Tibial nerve (tissue), 4 donors: ENCODE measurements around the gene EFCAB6. TPM values are rescaled to one million over a fixed set of nuclear protein-coding genes. Genes with fewer than 3 reads are reported as not detected.

ENCODE experiments used
- DNase-seq, 2 donors: peaks; one replicate each; pipeline ENCODE4 v3.0.0-alpha.2; 2019; ENCODE audit warnings: low spot score in 2 of 2
- H3K27ac ChIP-seq, 4 donors: fragments of 200-600 bp; sonication (generic) in 3 of 4; one replicate each; pipeline ENCODE4 v1.5.1; 2017 to 2019; ENCODE audit warnings: mild to moderate bottlenecking in 1 of 4
- H3K27me3 ChIP-seq, 2 donors: fragments of 200-600 bp; sonication (generic) in 1 of 2; one replicate each; pipeline versions ENCODE4 v1.5.1 to v1.6.0; 2017 to 2019
- H3K36me3 ChIP-seq, 3 donors: fragments of 200-600 bp; sonication (generic); one replicate each; pipeline ENCODE4 v1.5.1; 2018 to 2019
- H3K4me1 ChIP-seq, 4 donors: fragments of 200-600 bp; sonication (generic) in 3 of 4; one replicate each; pipeline ENCODE4 v1.5.1; 2017 to 2019
- H3K4me3 ChIP-seq, 4 donors: fragments of 200-600 bp; sonication (generic) in 3 of 4; one replicate each; pipeline ENCODE4 v1.5.1; 2017 to 2019; ENCODE audit warnings: mild to moderate bottlenecking in 1 of 4, moderate library complexity in 1 of 4
- H3K9me3 ChIP-seq, 4 donors: fragments of 200-600 bp; sonication (generic) in 3 of 4; one replicate each; pipeline ENCODE4 v1.5.1; 2017 to 2019
- EP300 ChIP-seq, 2 donors: sonication (generic); formaldehyde crosslinking; IDR thresholded peaks; one replicate each; pipeline ENCODE4 v1.6.1; 2017; ENCODE audit warnings: antibody characterized with exemption in 2 of 2, mild to moderate bottlenecking in 1 of 2
- POLR2A ChIP-seq, 2 donors: fragments of 450-650 bp; IDR thresholded peaks; one replicate each; pipeline ENCODE4 v1.6.1; 2017; ENCODE audit warnings: antibody characterized with exemption in 2 of 2, mild to moderate bottlenecking in 2 of 2, moderate library complexity in 2 of 2
- WGBS, 2 donors: methylation state at CpG; one replicate each; pipeline ENCODE4 v1.1.5; 2018; 5-methylcytosine and 5-hydroxymethylcytosine counted together
- total RNA-seq, 4 donors: library from RNA; depleted of rRNA; stranded (reverse); fragments of >200 nt; gene quantifications; one replicate each; pipeline ENCODE4 v1.1.0, GENCODE V29; 2016
- TF ChIP-seq, protein P1 (sequence below), 5 experiments: fragments of 200-600 bp in 3 of 5; fragments of 450-650 bp in 2 of 5; sonication (generic) in 3 of 5; IDR thresholded peaks; one replicate each; pipeline ENCODE4 v1.5.1; 2016 to 2019; ENCODE audit warnings: antibody characterized with exemption in 5 of 5, mild to moderate bottlenecking in 3 of 5, moderate library complexity in 2 of 5

Gene EFCAB6
- total RNA-seq, 4 donors from 2014 or later, result 3.3 to 9.2 (median 6.8) TPM

DNA sequence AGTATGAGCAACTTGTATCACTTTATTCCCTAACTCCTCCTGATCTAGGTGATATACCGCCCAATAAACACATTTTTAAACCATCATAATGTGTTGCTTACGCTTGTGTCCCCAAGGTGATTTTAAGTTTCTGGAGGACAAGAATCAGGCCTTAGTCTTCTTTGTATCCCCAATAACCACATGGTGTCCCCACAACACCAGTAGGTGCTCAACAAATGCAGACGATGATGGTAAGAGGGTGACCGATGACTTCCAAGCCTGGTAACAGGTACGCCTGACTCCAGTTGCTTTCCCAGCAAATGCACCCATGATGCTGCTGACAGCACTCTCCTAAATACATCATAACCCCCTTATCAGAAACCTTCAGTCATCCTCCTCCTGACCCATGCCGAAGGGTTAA, 64.2 kb downstream of the EFCAB6 start:
- no peak for DNase-seq
- WGBS, 2 donors, result 94 to 96% methylated on average over 6 of the region's 6 CpGs
- no peak overlapping the region for H3K4me3 ChIP-seq
- TF ChIP-seq EP300 (IDR thresholded peaks at IDR 0.05) (no peak), POLR2A (IDR thresholded peaks at IDR 0.05) (no peak)
- TF ChIP-seq, protein P1, sequence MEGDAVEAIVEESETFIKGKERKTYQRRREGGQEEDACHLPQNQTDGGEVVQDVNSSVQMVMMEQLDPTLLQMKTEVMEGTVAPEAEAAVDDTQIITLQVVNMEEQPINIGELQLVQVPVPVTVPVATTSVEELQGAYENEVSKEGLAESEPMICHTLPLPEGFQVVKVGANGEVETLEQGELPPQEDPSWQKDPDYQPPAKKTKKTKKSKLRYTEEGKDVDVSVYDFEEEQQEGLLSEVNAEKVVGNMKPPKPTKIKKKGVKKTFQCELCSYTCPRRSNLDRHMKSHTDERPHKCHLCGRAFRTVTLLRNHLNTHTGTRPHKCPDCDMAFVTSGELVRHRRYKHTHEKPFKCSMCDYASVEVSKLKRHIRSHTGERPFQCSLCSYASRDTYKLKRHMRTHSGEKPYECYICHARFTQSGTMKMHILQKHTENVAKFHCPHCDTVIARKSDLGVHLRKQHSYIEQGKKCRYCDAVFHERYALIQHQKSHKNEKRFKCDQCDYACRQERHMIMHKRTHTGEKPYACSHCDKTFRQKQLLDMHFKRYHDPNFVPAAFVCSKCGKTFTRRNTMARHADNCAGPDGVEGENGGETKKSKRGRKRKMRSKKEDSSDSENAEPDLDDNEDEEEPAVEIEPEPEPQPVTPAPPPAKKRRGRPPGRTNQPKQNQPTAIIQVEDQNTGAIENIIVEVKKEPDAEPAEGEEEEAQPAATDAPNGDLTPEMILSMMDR (IDR thresholded peaks at IDR 0.05), result no peak
- no peaks in the 10 kb centered on the region for H3K9me3 ChIP-seq
- H3K36me3 ChIP-seq, result no peaks in the 10 kb centered on the region
- H3K27me3 ChIP-seq, result no peaks in the 10 kb centered on the region
- H3K4me1 ChIP-seq, result peaks cover 0 to 16% (median 0%) of the 10 kb centered on the region in 4 donors
- no peak overlapping the region for H3K27ac ChIP-seq

DNA sequence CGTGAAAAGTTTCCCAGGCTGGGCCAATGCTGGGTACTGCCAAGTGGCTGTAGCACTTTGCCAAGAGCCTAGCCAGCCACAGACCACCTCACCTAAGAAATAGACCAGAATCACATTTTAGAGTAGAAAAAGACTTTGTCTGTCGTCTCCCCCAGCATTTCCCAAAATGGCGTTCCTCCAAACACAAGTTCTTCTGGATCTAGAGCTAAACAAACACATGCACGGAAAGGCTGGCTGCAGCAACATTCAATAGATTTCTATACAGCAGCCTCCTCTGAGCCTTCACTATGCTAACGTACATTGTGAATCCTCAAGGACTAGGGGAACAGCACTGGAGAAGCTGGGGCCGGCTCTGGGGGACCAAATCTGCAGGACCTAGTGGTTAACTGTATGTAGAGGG, 65.0 kb downstream of the EFCAB6 start:
- Histone ChIP-seq H3K36me3 (no peaks in the 10 kb centered on the region), H3K4me1 (peaks cover 0 to 16% (median 0%) of the 10 kb centered on the region in 4 donors), H3K4me3 (no peak overlapping the region), H3K27ac (no peak overlapping the region), H3K9me3 (no peaks in the 10 kb centered on the region), H3K27me3 (no peaks in the 10 kb centered on the region)
- TF ChIP-seq EP300 (IDR thresholded peaks at IDR 0.05), result no peak
- TF ChIP-seq, protein P1 (IDR thresholded peaks at IDR 0.05), result no peak
- no peak for TF ChIP-seq POLR2A (IDR thresholded peaks at IDR 0.05)
- 82 to 91% methylated on average over 6 of the region's 6 CpGs for WGBS, 2 donors
- no peak for DNase-seq

DNA sequence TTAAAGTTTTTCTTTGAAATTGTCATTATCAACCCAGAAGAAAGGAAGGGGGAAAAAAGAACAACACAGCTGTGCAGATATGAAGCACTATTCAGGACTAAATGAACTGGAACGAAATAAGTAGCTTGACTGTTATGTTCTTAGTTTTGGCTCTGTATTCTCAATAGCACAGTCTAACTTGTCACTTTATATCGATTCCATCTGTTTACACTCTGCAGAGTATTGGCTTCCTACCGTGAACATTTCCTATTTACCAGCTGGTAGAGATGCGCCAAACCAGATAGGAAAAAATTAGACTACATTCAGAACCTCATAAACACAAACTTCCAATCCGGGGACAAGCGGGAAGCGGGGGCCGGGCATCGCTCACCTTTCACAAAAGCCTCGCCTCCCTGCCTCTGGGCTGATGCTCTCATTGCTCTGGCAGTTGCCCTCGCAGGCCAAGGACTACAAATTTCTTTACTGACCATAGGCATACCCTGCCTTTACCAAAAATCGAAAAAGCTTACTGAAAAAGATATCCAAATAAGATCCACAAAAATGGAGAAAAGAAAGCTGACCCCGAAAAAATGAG, 66.2 kb downstream of the EFCAB6 start:
- Histone ChIP-seq H3K4me3 (no peak overlapping the region), H3K36me3 (no peaks in the 10 kb centered on the region), H3K9me3 (no peaks in the 10 kb centered on the region), H3K27ac (peak overlapping the region in 1 of 4 donors; percentile 48), H3K27me3 (no peaks in the 10 kb centered on the region), H3K4me1 (peaks cover 0 to 16% (median 0%) of the 10 kb centered on the region in 4 donors)
- DNase-seq, result no peak
- 70 to 78% methylated on average over 13 of the region's 13 CpGs for WGBS, 2 donors
- TF ChIP-seq, protein P1 (IDR thresholded peaks at IDR 0.05), result no peak
- no peak for TF ChIP-seq POLR2A (IDR thresholded peaks at IDR 0.05)
- no peak for TF ChIP-seq EP300 (IDR thresholded peaks at IDR 0.05)

DNA sequence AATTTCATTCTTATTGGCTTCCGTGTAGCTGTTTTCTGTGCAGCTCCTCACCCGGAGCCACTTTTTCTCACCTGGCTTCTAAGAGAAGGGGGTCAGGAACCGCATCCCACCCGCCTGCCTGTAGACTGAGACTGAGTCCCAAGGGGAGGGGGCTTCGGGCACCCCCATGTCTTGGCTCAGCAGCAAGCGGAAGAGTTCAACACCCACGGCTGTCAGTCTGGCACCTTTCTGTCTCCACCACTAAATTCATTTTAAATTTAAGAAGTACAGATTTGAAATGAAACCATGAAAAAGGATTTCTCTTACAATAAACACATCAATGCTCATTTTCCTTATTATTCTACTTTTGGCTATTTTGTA, 66.7 kb downstream of the EFCAB6 start:
- Histone ChIP-seq H3K9me3 (no peaks in the 10 kb centered on the region), H3K27me3 (no peaks in the 10 kb centered on the region), H3K36me3 (no peaks in the 10 kb centered on the region), H3K4me1 (peaks cover 0 to 16% (median 0%) of the 10 kb centered on the region in 4 donors), H3K4me3 (no peak overlapping the region), H3K27ac (peak overlapping the region in 2 of 4 donors; percentile 48 to 56)
- DNase-seq, result no peak
- TF ChIP-seq, protein P1 (IDR thresholded peaks at IDR 0.05), result no peak
- TF ChIP-seq EP300 (IDR thresholded peaks at IDR 0.05) (no peak), POLR2A (IDR thresholded peaks at IDR 0.05) (no peak)
- WGBS, 2 donors, result 55 to 60% methylated on average over 7 of the region's 7 CpGs

DNA sequence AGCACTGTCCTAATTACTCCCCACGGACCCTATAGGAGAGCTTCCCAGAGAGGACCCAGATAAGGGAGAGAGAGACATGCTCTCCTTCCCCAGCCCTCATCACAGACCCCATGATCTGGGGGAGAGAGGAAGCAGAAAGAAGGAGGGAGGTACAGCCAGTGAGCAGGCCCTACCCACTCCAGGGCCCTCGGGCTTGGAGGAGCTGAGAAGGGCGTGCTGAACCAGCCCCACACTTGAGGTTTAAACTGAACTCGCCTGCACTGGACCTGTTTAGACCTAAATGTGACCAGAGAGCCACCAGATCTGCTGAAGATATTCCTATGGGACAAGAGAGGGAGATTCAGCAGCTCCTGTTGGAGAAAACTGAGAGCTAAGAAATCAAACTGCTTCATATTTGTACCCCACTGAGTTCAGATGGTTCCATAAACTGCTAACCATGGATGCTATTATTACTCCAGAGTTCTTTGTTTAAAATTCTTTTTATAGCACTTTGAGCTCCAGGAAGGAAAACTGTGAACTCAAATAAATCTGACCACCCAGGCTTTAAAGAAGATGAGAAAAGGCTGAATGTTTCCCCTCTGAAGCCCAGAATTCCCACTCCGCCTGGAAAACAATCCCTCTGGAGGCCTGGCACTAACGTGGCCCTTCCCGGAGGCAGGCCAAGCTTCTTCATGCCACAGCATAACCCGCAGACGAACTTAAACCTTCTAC, 67.2 kb downstream of the EFCAB6 start:
- no peak for DNase-seq
- Histone ChIP-seq H3K4me3 (no peak overlapping the region), H3K9me3 (no peaks in the 10 kb centered on the region), H3K4me1 (peaks cover 0 to 16% (median 0%) of the 10 kb centered on the region in 4 donors), H3K27ac (peak overlapping the region in 2 of 4 donors; percentile 48 to 56), H3K27me3 (no peaks in the 10 kb centered on the region), H3K36me3 (no peaks in the 10 kb centered on the region)
- WGBS, 2 donors, result 37 to 42% methylated on average over 9 of the region's 9 CpGs
- TF ChIP-seq EP300 (IDR thresholded peaks at IDR 0.05) (no peak), POLR2A (IDR thresholded peaks at IDR 0.05) (no peak)
- TF ChIP-seq, protein P1 (IDR thresholded peaks at IDR 0.05), result no peak
